Measurements from ENCODE around the gene UBXN2A.
"Not testable (repeated sequence)": the region's sequence is repeated elsewhere in the genome, so short reads cannot be mapped to it uniquely, and the experiment has no call there.

UBXN2A gene

GRCh38 chr2:23940718-23941620, 706 bp downstream of the UBXN2A start:
- Histone ChIP-seq H3K4me3 (ENCODE audit: low read length in 2 of 2) (peak overlapping the region; percentile 81 to 92), H3K4me1 (ENCODE audit: control insufficient read depth in 2 of 2, insufficient read depth in 2 of 2, low read length in 2 of 2) (peaks cover 5 to 7% of the 10 kb centered on the region in 2 donors), H3K9me3 (ENCODE audit: control insufficient read depth in 2 of 2, low read length in 2 of 2) (no peaks in the 10 kb centered on the region), H3K36me3 (ENCODE audit: control insufficient read depth in 2 of 2, insufficient read depth in 2 of 2, low read length in 2 of 2) (no peaks in the 10 kb centered on the region), H3K9ac (ENCODE audit: low read depth in 1 of 2, low read length in 2 of 2) (peak overlapping the region; percentile 79 to 91), H3K27me3 (ENCODE audit: control insufficient read depth in 2 of 2, insufficient read depth in 2 of 2, low read length in 2 of 2) (no peaks in the 10 kb centered on the region), H3K27ac (ENCODE audit: low read depth in 2 of 2, low read length in 2 of 2) (peak overlapping the region; percentile 89 to 92)

DNA sequence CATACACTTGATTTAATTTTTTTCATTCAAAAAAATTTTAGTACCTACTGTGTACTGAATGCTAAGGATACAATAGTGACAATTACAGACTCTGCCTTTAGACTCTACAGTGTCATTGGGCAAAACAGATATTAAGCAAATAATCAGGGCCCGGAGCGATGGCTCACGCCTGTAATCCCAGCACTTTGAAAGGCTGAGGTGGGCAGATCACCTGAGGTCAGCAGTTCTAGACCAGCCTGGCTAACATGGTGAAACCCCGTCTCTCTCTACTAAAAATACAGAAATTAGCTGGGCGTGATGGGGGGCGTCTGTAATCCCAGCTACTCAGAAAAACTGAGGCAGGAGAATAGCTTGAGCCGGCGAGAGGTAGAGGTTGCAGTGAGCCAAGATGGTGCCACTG, 1.4 kb downstream of the UBXN2A start:
- Histone ChIP-seq H3K36me3 (ENCODE audit: control insufficient read depth in 2 of 2, insufficient read depth in 2 of 2, low read length in 2 of 2) (no peaks in the 10 kb centered on the region), H3K27me3 (ENCODE audit: control insufficient read depth in 2 of 2, insufficient read depth in 2 of 2, low read length in 2 of 2) (no peaks in the 10 kb centered on the region), H3K4me3 (ENCODE audit: low read length in 2 of 2) (peak overlapping the region; percentile 81 to 92), H3K9me3 (ENCODE audit: control insufficient read depth in 2 of 2, low read length in 2 of 2) (no peaks in the 10 kb centered on the region), H3K9ac (ENCODE audit: low read depth in 1 of 2, low read length in 2 of 2) (no peak overlapping the region), H3K27ac (ENCODE audit: low read depth in 2 of 2, low read length in 2 of 2) (no peak overlapping the region), H3K4me1 (ENCODE audit: control insufficient read depth in 2 of 2, insufficient read depth in 2 of 2, low read length in 2 of 2) (peaks cover 5 to 7% of the 10 kb centered on the region in 2 donors)

DNA sequence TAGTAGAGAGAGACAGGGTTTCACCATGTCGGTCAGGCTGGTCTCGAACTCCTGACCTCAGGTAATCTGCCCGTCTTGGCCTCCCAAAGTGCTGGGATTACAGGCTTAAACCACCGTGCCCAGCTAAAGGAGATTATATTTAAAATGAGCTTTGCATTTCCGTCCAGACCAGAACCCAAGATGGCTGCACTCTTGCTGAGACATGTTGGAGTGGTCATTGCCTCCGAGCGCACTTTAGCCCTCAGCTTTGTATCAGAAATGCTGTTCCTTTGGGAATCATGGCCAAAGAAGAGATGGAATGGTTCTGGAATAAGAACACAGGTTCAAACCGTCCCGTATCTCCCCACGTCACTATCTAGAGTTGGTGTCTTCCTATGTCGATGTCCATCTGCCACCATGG, 3.4 kb downstream of the UBXN2A start:
- Histone ChIP-seq H3K4me1 (ENCODE audit: control insufficient read depth in 2 of 2, insufficient read depth in 2 of 2, low read length in 2 of 2) (peaks cover 5 to 7% of the 10 kb centered on the region in 2 donors), H3K27me3 (ENCODE audit: control insufficient read depth in 2 of 2, insufficient read depth in 2 of 2, low read length in 2 of 2) (no peaks in the 10 kb centered on the region), H3K36me3 (ENCODE audit: control insufficient read depth in 2 of 2, insufficient read depth in 2 of 2, low read length in 2 of 2) (no peaks in the 10 kb centered on the region), H3K9me3 (ENCODE audit: control insufficient read depth in 2 of 2, low read length in 2 of 2) (no peaks in the 10 kb centered on the region), H3K4me3 (ENCODE audit: low read length in 2 of 2) (no peak overlapping the region), H3K9ac (ENCODE audit: low read depth in 1 of 2, low read length in 2 of 2) (no peak overlapping the region), H3K27ac (ENCODE audit: low read depth in 2 of 2, low read length in 2 of 2) (no peak overlapping the region)

DNA sequence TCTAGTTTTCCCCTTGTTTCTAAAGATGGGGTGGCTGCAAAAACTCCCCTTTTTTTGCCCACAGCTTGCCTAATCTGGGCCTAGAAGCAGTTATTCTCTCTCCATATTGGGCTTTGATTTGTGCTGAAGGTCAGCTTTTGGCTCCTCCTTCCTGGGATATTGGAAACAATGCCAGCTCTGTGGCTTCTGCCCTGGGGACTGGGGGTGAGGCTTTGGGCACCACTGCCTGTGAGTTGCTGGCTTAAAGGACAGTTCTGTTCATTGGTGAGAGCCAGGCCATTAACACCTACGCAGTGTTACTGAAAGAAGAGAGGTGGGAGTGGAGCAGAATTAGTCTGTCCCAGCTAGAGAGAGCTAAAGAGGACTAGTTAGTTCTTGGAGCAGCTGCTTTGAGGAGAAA, 4.3 kb downstream of the UBXN2A start:
- H3K27ac ChIP-seq (ENCODE audit: low read depth in 2 of 2, low read length in 2 of 2) = no peak overlapping the region
- no peak overlapping the region for H3K9ac ChIP-seq (ENCODE audit: low read depth in 1 of 2, low read length in 2 of 2)

DNA sequence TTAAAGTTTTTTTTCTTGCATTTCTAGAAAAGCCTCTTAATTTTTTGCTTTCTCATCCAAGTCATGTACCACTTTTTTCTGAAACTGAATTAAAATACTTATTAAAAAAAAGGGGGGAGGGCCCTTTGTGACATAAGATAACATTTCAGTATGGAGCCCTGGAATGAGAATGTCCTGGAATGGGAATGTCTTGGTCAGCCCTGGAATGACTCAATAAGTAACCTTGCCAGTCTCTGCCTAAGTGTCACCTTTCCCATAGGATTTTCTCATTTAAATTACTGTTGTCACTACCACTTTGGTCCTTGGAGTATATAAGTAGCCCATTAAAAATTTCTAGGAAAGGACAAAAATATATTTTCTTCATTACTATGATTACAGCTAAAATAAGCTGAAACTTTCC, 4.7 kb downstream of the UBXN2A start:
- Histone ChIP-seq H3K4me1 (ENCODE audit: control insufficient read depth in 2 of 2, insufficient read depth in 2 of 2, low read length in 2 of 2) (peaks cover 0 to 3% of the 10 kb centered on the region in 2 donors), H3K4me3 (ENCODE audit: low read length in 2 of 2) (no peak overlapping the region), H3K9ac (ENCODE audit: low read depth in 1 of 2, low read length in 2 of 2) (no peak overlapping the region), H3K27me3 (ENCODE audit: control insufficient read depth in 2 of 2, insufficient read depth in 2 of 2, low read length in 2 of 2) (no peaks in the 10 kb centered on the region), H3K9me3 (ENCODE audit: control insufficient read depth in 2 of 2, low read length in 2 of 2) (no peaks in the 10 kb centered on the region), H3K36me3 (ENCODE audit: control insufficient read depth in 2 of 2, insufficient read depth in 2 of 2, low read length in 2 of 2) (no peaks in the 10 kb centered on the region), H3K27ac (ENCODE audit: low read depth in 2 of 2, low read length in 2 of 2) (no peak overlapping the region)

More for the DNA sequence above, 4.3 kb downstream of the UBXN2A start:
- H3K4me1 ChIP-seq (ENCODE audit: control insufficient read depth in 2 of 2, insufficient read depth in 2 of 2, low read length in 2 of 2) = peaks cover under 1 to 4% of the 10 kb centered on the region in 2 donors
- H3K9me3 ChIP-seq (ENCODE audit: control insufficient read depth in 2 of 2, low read length in 2 of 2) = no peaks in the 10 kb centered on the region
- H3K36me3 ChIP-seq (ENCODE audit: control insufficient read depth in 2 of 2, insufficient read depth in 2 of 2, low read length in 2 of 2) = no peaks in the 10 kb centered on the region
- H3K4me3 ChIP-seq (ENCODE audit: low read length in 2 of 2) = no peak overlapping the region
- H3K27me3 ChIP-seq (ENCODE audit: control insufficient read depth in 2 of 2, insufficient read depth in 2 of 2, low read length in 2 of 2) = no peaks in the 10 kb centered on the region

DNA sequence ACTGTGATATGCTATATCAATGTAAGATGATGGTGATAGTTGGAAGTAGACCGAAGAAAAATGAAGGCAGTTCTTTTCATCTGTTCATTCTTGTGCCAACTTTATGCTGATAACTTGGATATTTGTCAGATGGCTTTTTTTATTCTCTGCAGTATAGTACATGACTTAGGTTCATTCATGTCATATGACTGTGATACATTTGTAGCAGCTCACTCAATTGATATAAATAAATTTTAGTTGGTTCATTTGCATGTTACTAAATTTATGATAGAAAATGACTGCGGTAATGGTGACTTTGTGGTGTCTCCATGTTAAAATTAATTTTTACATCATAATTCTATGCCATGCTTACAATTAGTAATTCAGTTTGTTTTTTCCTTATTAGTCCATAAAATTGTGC, 7.1 kb downstream of the UBXN2A start:
- H3K27ac ChIP-seq (ENCODE audit: low read depth in 2 of 2, low read length in 2 of 2) = no peak overlapping the region
- no peak overlapping the region for H3K4me3 ChIP-seq (ENCODE audit: low read length in 2 of 2)
- H3K4me1 ChIP-seq (ENCODE audit: control insufficient read depth in 2 of 2, insufficient read depth in 2 of 2, low read length in 2 of 2) = no peaks in the 10 kb centered on the region
- no peaks in the 10 kb centered on the region for H3K36me3 ChIP-seq (ENCODE audit: control insufficient read depth in 2 of 2, insufficient read depth in 2 of 2, low read length in 2 of 2)
- H3K9me3 ChIP-seq (ENCODE audit: control insufficient read depth in 2 of 2, low read length in 2 of 2) = no peaks in the 10 kb centered on the region
- H3K9ac ChIP-seq (ENCODE audit: low read depth in 1 of 2, low read length in 2 of 2) = no peak overlapping the region
- H3K27me3 ChIP-seq (ENCODE audit: control insufficient read depth in 2 of 2, insufficient read depth in 2 of 2, low read length in 2 of 2) = no peaks in the 10 kb centered on the region

DNA sequence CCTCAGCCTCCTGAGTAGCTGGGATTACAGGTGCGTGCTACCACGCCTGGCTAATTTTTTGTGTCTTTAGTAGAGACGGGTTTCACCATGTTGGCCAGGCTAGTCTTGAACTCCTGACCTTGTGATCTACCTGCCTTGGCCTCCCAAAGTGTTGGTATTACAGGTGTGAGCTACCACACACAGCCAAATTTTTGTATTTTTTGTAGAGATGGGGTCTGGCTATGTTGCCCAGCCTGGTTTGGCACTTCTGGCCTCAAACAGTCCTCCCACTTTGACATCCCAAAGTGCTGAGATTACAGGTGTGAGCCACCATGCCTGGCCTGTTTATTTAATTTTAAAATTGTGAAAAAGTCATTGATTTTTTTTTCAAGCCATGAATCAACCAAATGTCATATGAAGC, 12.3 kb downstream of the UBXN2A start:
- not testable (repeated sequence) for H3K9me3 ChIP-seq (ENCODE audit: control insufficient read depth in 2 of 2, low read length in 2 of 2); H3K27ac ChIP-seq (ENCODE audit: low read depth in 2 of 2, low read length in 2 of 2)

DNA sequence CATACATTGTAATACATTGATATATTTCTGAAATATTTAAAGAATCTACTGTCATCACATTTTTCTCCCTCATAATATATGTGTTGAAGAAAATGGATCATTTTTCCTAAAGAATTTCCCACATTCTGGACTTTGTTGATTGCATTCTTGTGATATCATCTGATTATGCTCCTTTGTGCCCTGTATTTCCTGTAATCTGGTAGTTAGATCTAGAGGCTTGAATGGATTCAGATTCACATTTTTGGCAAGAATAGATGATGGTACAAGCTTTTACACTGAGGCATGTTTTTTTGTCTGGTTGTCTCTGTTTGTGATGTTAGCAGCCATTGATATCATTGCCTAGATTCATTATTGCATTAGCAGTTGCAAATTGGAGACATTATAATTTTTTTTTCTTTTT, 13.4 kb downstream of the UBXN2A start:
- Histone ChIP-seq H3K9me3 (ENCODE audit: control insufficient read depth in 2 of 2, low read length in 2 of 2) (no peaks in the 10 kb centered on the region), H3K27me3 (ENCODE audit: control insufficient read depth in 2 of 2, insufficient read depth in 2 of 2, low read length in 2 of 2) (no peaks in the 10 kb centered on the region), H3K9ac (ENCODE audit: low read depth in 1 of 2, low read length in 2 of 2) (no peak overlapping the region), H3K36me3 (ENCODE audit: control insufficient read depth in 2 of 2, insufficient read depth in 2 of 2, low read length in 2 of 2) (no peaks in the 10 kb centered on the region), H3K27ac (ENCODE audit: low read depth in 2 of 2, low read length in 2 of 2) (no peak overlapping the region), H3K4me1 (ENCODE audit: control insufficient read depth in 2 of 2, insufficient read depth in 2 of 2, low read length in 2 of 2) (no peaks in the 10 kb centered on the region), H3K4me3 (ENCODE audit: low read length in 2 of 2) (no peak overlapping the region)

More for the DNA sequence above, 12.3 kb downstream of the UBXN2A start:
- not testable (repeated sequence) for H3K27me3 ChIP-seq (ENCODE audit: control insufficient read depth in 2 of 2, insufficient read depth in 2 of 2, low read length in 2 of 2); H3K4me3 ChIP-seq (ENCODE audit: low read length in 2 of 2); H3K4me1 ChIP-seq (ENCODE audit: control insufficient read depth in 2 of 2, insufficient read depth in 2 of 2, low read length in 2 of 2); H3K36me3 ChIP-seq (ENCODE audit: control insufficient read depth in 2 of 2, insufficient read depth in 2 of 2, low read length in 2 of 2); H3K9ac ChIP-seq (ENCODE audit: low read depth in 1 of 2, low read length in 2 of 2)

- H3K4me1 ChIP-seq (ENCODE audit: control insufficient read depth in 2 of 2, insufficient read depth in 2 of 2, low read length in 2 of 2) = no peaks in the 10 kb centered on the region
- no peaks in the 10 kb centered on the region for H3K9me3 ChIP-seq (ENCODE audit: control insufficient read depth in 2 of 2, low read length in 2 of 2)
- H3K27me3 ChIP-seq (ENCODE audit: control insufficient read depth in 2 of 2, insufficient read depth in 2 of 2, low read length in 2 of 2) = no peaks in the 10 kb centered on the region
- no peak overlapping the region for H3K4me3 ChIP-seq (ENCODE audit: low read length in 2 of 2)
- no peak overlapping the region for H3K9ac ChIP-seq (ENCODE audit: low read depth in 1 of 2, low read length in 2 of 2)
- H3K27ac ChIP-seq (ENCODE audit: low read depth in 2 of 2, low read length in 2 of 2) = no peak overlapping the region
- peaks cover 0 to 2% of the 10 kb centered on the region in 2 donors for H3K36me3 ChIP-seq (ENCODE audit: control insufficient read depth in 2 of 2, insufficient read depth in 2 of 2, low read length in 2 of 2)
Observed at GRCh38 chr2:23954325-23955014, 14.2 kb downstream of the UBXN2A start.

DNA sequence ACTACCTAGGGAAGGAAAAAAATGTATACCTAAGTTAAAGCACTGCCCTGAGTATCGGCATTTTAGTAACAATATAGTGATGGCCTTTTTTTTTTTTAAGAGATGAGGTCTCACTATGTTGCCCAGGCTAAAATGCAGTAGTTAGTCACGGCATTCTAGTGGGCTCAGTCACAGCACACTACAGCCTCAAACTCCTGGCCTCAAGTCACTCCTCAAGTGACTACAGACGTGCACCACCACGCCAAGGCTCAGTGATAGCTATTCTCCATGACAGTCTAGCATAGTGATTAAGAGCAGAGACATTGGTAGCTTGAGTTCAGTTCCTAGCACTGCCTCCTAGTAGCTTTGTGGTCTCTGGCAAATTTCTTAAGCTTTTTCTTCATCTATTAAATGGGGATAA, 27.6 kb downstream of the UBXN2A start:
- Histone ChIP-seq H3K36me3 (ENCODE audit: control insufficient read depth in 2 of 2, insufficient read depth in 2 of 2, low read length in 2 of 2) (peaks cover 3 to 6% of the 10 kb centered on the region in 2 donors), H3K27ac (ENCODE audit: low read depth in 2 of 2, low read length in 2 of 2) (no peak overlapping the region)

More for the DNA sequence above, 27.6 kb downstream of the UBXN2A start:
- Histone ChIP-seq H3K4me1 (ENCODE audit: control insufficient read depth in 2 of 2, insufficient read depth in 2 of 2, low read length in 2 of 2) (no peaks in the 10 kb centered on the region), H3K9me3 (ENCODE audit: control insufficient read depth in 2 of 2, low read length in 2 of 2) (no peaks in the 10 kb centered on the region), H3K4me3 (ENCODE audit: low read length in 2 of 2) (no peak overlapping the region), H3K9ac (ENCODE audit: low read depth in 1 of 2, low read length in 2 of 2) (no peak overlapping the region), H3K27me3 (ENCODE audit: control insufficient read depth in 2 of 2, insufficient read depth in 2 of 2, low read length in 2 of 2) (no peaks in the 10 kb centered on the region)

All from mucosa of rectum (tissue), 2 donors.